NCI-H226 (cell line): ENCODE data around the gene APLP1.
A peak's percentile ranks its signal among the peaks of the same experiment; 100 is the strongest.
"Not testable (repeated sequence)": the region's sequence is repeated elsewhere in the genome, so short reads cannot be mapped to it uniquely, and the experiment has no call there.

Source experiments
- DNase-seq: peaks from one replicate; pipeline ENCODE4 v3.0.0-alpha.2; 2015

APLP1 gene

GRCh38 chr19:35885904-35886303, 17.5 kb downstream of the APLP1 start:
- no peak for DNase-seq

GRCh38 chr19:35887197-35887596, 18.8 kb downstream of the APLP1 start:
- DNase-seq, result no peak

- no peak for DNase-seq
Measured at GRCh38 chr19:35888398-35888797, 20.0 kb downstream of the APLP1 start.

GRCh38 chr19:35889370-35890112, 21.2 kb downstream of the APLP1 start:
- no peak for DNase-seq

DNA sequence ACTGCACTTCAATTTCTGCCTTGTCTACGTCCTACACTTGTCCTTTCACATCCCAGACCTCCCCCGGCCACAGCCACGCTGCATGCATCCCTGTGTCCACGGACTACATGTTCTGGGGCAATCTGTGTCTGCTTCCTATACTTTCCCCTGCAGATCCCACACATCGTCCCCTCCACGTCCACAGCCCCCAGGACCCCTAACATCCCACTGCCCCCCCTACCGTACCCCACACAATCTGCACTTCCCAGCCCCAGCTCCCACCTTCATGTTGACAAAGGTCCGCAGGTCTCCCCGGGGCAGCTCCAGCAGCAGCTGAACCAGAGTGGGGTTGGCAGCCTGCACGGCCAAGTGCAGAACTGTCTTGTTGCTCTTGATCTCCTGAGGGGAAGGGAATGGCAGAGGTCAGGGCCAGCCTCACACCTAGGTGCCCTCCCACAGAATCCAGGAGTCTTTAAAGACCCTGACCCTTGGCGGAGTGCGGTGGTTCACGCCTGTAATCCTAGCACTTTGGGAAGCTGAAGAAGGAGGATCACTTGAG, 21.8 kb downstream of the APLP1 start:
- no peak for DNase-seq

DNA sequence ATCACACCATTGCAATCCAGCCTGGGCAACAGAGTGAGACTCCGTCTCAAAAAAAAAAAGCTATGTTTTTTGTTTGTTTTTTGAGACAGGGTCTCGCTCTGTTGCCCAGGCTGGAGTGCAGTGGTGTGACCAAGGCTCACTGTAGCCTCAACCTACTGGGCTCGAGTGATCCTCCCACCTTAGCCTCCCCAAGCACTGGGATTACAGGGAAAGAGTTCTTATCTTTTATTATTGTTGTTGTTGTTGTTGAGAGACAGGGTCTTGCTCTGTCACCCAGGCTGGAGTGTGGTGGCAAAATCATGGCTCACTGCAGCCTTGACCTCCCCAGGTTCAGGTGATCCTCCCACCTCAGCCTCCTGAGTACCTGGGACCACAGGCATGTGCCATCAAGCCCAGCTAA, 23.4 kb downstream of the APLP1 start:
- not testable (repeated sequence) for DNase-seq

GRCh38 chr19:35894342-35894741, 26.0 kb downstream of the APLP1 start:
- no peak for DNase-seq

GRCh38 chr19:35895911-35896642, 27.7 kb downstream of the APLP1 start:
- DNase-seq, result no peak

DNA sequence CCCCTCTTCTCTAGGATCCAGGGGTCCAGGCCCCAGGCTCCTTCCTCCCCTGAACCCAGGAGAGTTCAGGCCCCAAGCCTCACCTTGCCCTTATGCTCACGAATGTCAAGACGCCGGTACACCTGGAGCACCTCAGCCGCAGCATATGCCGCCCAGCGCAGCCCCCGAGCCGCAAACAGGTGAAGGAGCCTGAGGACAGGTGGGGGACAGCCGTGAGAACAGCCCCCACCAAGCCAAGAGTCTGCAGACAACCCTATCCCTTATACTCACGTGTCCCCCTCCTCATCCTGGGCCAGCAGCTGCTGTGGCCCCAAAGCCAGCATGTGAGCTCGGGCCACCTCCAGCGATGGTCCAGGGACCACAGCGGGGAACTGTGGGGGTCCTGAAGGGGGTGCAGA, 28.3 kb downstream of the APLP1 start:
- no peak for DNase-seq

- DNase-seq, result no peak
Measured at GRCh38 chr19:35897706-35898451, 29.5 kb downstream of the APLP1 start.

DNA sequence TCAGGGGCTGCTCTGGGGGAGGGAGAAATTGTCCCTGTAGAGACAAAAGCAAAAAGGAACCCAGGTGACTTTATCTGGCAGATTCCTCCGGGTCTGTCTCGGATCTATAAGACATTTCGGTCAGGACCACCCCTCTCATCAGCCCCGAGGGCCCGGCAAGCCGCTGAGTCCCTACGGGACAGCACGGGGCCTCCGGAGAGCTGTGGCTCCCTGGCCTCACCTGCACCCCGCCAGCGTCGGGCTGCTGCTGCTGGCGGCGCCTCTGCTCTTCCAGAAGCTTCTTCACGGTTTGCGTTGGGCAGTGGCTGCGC, 30.1 kb downstream of the APLP1 start:
- DNase-seq, result no peak

DNA sequence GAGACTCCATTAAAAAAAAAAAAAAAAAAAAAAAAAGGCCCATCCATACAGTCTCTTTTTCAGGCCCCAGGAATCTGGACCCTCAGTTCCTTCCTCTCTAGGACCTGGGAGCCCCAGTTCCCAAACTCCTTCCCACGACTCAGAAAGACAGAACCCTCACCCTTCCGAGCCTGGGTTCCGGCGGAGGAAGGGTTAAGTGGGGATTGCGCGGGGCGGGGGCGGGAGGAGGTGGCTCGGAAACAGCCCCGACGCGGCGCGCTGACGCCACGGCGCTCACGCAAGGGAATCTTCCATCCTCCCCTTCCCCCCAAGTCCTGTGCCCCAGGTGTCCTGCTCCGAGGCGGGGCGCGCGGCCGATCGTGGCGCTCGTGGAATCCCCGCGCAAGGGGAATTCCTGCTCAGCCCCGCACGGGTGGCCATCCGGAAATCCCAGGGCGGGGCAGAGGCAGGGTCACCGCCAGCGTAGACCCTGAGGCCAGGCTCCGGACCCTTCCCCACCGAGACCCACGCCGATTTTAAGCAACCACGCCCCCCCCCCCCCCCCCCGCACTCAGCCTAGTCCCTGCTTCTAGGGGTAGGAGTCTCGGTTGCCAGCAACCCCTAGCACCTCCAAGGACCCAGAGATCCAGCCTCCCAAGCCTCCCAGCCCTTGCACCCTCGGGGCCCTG, 31.3 kb downstream of the APLP1 start:
- peak; percentile 81 for DNase-seq

DNA sequence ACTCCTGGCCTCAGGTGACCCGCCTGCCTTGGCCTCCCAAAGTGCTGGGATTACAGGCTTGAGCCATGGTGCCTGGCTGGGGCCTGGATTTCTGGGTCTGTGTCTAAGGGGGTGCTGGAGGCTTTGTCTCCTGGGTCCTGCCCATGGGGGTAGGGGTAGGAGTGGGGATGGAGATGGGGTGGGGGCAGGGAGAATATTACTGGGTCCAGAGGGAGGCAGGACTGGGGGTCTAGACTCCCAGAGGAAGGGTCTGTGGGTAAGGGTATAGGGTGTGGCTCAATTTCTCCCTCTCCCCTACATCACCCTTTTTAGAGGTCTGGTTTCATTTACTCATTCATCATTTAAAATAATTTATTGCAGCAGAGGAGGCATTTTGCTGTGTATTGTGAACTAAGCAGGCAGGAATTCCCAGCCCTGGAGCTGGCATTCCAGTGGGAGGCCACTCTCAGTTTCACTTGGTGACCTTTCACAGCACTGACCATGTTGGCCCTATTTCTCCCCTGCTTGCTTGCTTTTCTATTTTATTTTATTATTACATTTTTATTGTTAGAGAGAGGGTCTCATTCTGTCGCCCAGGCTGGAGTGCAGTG, 32.8 kb downstream of the APLP1 start:
- peak; percentile 55 for DNase-seq

DNA sequence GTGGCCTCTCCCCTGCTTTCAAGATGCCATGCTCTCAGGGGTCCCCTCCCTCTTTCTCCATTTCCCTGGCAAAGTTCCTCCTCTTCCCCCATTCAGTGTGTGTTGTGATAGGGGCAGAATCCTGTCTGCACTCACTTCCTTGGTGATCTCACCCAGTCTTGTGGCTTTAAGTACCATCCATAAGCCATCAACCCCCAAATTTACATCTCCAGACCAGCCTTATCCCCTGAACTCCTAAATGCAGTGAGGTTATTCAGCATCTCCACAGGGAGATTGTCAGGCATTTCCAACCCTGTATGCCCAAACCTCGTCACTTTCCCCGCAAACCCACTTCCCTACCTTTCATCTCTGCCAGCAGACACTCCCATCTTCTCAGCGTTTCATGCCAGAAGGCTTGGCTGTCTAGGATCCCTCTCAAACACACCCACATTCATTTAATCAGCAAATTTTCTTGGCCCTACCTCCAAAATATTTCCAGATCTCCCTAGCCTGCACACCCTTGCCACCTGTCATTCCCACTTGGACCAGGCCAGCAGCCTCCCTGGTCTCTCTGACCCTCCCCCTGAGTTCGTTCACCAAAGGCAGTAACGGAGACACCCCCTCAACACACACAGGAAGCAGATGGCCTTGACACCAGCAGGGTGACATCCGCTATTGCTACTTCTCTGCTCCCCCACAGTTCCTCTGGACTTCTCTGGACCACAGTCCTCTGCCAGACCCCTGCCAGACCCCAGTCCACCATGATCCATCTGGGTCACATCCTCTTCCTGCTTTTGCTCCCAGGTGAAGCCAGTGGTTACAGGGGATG, 33.7 kb downstream of the APLP1 start, which contains the start of gene HCST:
Gene HCST, plus strand, starts transcription at position 676 of the 808 bp plus-strand sequence. Its CDS starts 65 bp downstream, at position 741.
- peak; percentile 83 for DNase-seq

DNA sequence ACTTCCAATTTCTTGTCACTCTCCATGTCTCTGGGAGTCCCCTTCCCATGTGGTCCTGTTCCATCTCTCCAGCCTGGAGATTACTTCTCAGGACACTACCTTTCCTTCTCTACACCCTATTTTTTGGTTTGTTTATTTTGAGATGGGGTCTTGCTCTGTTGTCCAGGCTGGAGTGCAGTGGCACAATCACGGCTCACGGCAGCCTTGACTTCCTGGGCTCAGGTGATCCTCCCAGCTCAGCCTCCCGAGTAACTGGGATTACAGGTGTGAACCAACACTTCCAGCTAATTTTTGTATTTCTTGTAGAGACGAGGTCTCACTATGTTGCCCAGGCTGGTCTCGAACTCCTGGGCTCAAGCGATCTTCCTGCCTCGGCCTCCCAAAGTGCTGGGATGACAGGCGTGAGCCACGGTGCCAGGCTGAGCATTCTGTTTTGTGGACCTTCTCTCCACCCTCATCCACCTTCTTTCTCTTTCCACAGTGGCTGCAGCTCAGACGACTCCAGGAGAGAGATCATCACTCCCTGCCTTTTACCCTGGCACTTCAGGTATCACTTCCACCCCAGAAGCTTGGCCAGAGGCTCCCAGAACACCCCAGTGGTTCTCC, 34.6 kb downstream of the APLP1 start:
- no peak for DNase-seq

DNA sequence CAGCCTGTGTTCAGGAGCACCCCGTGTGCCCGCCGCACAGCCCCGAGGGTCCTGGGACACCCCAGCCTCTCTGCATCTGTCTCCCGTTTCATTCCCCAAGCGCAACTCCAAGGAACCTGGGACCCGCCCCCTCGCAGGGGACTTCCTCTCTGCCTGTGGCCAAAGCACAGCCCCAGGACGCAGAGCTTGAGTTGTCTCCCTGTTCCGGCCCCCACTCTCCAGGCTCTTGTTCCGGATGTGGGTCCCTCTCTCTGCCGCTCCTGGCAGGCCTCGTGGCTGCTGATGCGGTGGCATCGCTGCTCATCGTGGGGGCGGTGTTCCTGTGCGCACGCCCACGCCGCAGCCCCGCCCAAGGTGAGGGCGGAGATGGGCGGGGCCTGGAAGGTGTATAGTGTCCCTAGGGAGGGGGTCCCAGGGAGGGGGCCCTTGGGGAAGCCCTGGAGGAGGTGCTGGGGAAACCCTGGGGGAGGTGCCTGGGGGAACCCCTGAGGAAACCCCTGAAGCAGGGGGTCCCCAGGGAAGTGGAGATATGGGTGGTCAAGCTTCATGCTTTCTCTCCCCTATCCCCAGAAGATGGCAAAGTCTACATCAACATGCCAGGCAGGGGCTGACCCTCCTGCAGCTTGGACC, 35.3 kb downstream of the APLP1 start:
- DNase-seq, result no peak

DNA sequence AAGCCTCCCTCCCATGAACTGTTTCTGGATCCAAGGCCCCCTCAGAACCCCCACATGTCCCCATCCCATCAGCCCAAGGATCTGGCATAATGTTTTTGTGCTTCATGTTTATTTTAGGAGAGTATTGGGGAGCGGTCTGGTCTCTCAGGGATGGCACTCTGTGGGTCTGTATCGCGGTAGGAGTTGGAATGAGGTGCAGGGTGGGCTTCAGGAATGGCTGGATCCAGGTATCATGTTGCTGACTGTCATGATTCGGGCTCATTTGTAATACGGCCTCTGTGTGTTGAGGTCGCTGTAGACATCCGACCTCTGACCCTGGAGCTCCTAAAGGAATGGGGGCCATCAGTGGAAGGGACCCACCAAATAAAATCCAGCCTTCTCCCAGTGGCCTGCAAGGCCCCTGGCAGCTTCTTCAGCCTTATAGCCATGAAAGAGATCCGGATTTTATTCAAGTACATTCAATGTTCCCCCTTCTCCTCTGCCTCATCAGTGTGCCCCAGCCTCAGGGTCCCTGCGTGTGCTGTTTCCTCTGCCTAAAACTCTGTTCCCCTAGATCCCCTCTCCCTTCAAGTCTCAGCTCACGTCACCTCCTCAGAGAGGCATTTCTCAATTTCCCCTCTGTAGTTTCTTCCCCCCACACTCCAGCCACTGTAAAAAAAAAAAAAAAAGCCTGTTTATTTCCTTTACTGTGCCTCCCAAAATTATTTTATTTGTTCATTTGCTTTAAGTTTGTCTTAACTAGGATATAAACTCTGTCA, 36.1 kb downstream of the APLP1 start:
- no peak for DNase-seq

DNA sequence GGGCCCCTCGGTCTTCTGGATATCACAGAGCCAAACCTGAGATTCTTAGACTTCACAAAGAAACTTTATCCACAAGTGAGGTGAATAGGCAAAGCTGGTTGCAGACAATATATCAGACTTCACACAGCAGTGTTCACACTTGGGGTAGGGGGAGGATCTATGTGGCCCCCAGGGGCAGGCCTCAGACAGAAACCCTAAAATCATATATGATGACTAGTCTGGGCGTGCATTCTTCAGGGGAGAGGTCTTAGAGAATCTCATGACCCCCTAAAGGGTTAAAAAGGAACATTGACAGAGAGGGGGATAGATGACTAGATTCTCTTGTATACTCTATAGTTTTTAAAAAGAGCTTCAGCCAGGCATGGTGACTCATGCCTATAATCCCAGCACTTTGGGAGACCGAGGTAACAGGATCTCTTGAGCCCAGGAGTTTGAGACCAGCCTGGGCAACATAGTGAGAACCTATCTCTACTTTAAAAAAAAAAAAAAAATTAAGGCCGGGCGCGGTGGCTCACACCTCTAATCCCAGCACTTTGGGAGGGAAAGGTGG, 36.9 kb downstream of the APLP1 start:
- DNase-seq, result no peak

DNA sequence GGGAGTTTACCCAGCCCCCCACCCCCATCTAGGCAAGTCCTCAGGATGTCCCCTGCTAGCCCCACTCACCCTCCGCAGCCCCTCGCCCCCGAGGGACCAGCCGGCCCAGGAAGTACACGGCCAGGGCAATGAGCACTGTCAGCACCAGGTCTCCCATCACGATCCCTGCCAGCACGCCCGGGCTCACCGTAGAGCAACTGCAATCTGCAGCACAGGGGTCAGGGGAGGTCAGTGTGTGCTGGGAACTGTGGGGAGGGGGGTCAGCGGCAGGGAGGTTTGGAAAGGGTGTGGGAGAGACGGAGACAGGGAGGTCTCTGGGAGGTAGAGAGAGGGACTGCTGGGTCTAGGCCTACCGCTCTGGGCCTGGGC, 39.0 kb downstream of the APLP1 start:
- DNase-seq, result no peak

DNA sequence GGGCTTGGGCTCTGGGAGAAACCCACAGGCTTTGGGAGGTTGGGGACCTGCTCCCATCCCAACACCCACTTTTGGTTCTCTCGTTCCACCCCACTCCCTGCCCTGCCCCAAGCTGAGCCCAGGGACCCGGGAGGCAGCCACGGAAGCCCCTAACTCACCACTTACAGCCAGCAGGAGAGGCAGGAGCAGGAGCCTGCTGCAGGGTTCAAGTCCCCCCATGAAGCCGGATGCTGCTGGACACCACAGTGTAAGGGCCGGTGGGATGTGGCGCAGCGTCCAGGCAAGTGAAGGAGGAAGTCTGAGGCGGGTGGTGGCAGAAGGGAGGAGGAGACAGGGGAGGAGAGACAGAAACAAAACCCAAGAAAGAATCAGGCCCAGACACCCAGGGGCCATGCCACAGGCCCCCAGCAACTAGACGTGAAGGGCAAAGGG, 39.7 kb downstream of the APLP1 start, which contains the start of gene TYROBP:
Gene TYROBP, minus strand, starts transcription at position 286 of the 432 bp plus-strand sequence. Its CDS starts 67 bp downstream, at position 219.
- no peak for DNase-seq
